OCI-LY7 (cell line): ENCODE measurements around the gene ADAM22.

Experiments
- CTCF ChIP-seq: fragments of 200-600 bp; sonication (generic); conservative IDR thresholded peaks from 2 replicates; pipeline ENCODE4 v1.5.1; 2014; ENCODE audit warnings: mild to moderate bottlenecking, antibody characterized with exemption, low read length, moderate library complexity, mixed read lengths
- EZH2phosphoT487 ChIP-seq: fragments of 200-600 bp; sonication (generic); IDR thresholded peaks from 2 replicates; pipeline ENCODE4 v1.6.1; 2018; ENCODE audit warnings: low read depth, borderline replicate concordance, mild to moderate bottlenecking, mixed run types, antibody characterized with exemption, low read length, moderate library complexity, mixed read lengths

DNA sequence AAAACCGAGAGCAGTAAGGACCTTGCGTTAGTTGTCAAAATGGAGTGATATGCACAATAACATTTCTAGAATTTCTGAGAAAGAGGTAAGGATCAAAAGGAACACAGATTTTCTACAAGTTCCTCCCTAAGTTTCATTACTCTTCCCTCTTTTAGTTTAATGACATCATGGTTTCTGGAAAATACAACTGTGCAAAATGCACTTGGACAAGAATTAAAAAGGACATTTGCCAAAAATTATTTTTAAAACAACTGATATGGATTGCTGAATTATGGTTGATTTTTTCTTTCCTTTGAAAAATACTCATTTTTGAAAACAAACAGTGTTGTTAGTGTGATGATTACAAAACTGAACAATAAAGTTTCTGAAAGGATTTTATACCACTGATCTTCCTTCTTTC, 233.7 kb downstream of the ADAM22 start:
- TF ChIP-seq CTCF = no peak
- no peak for TF ChIP-seq EZH2phosphoT487
